WTC11 (cell line): ENCODE data around the gene OR5D13. TPM values are rescaled to one million over a fixed set of nuclear protein-coding genes. Genes with fewer than 3 reads are reported as not detected.

Experiments
- ATAC-seq: fragments of 200-7000 bp; cut with Tn5 transposase; 2 replicates; pipeline ENCODE4 v1.10.0; 2021; ENCODE audit warnings: mild to moderate bottlenecking, moderate library complexity
- CTCF ChIA-PET: fragments of 300-600 bp; sonication (Branson Sonifier 250); formaldehyde crosslinking; loops from one replicate; lab custom pipeline; 2021; ENCODE audit warnings: antibody characterized with exemption; lab: Charles Lee
- POLR2A ChIA-PET: fragments of 350-600 bp; sonication (Branson Sonifier 250); formaldehyde crosslinking; loops from one replicate; lab custom pipeline; 2021; ENCODE audit warnings: antibody characterized with exemption; lab: Charles Lee
- DNase-seq: peaks from one replicate; pipeline ENCODE4 v3.0.0; 2021; ENCODE audit warnings: low spot score
- H3K27ac Mint-ChIP-seq: 2 replicates; pipeline ENCODE4 v1.8.0; 2021; ENCODE audit warnings: mixed read lengths
- H3K27me3 Mint-ChIP-seq: 2 replicates; pipeline ENCODE4 v1.8.0; 2021; ENCODE audit warnings: low read depth, mild to moderate bottlenecking, moderate library complexity, mixed read lengths
- H3K36me3 Mint-ChIP-seq: 2 replicates; pipeline ENCODE4 v1.8.0; 2021; ENCODE audit warnings: mixed read lengths
- H3K4me1 Mint-ChIP-seq: 2 replicates; pipeline ENCODE4 v1.8.0; 2022; ENCODE audit warnings: mixed read lengths
- H3K4me3 Mint-ChIP-seq: 2 replicates; pipeline ENCODE4 v1.8.0; 2021; ENCODE audit warnings: mild to moderate bottlenecking, moderate library complexity, mixed read lengths
- H3K9me3 Mint-ChIP-seq: 2 replicates; pipeline ENCODE4 v1.8.0; 2021; ENCODE audit warnings: mixed read lengths
- HMGA2 ChIP-seq: fragments of 250-450 bp; sonication (Bioruptor Pico); IDR thresholded peaks from 2 replicates; pipeline ENCODE4 v1.4.0; 2021; ENCODE audit warnings: mild to moderate bottlenecking, moderate library complexity
- KAT7 ChIP-seq: sonication (generic); formaldehyde crosslinking; IDR thresholded peaks from 2 replicates; pipeline ENCODE4 v1.8.1; 2023; ENCODE audit warnings: missing genetic modification reagents, mild to moderate bottlenecking, borderline replicate concordance
- total RNA-seq: library from RNA; stranded (reverse); gene quantifications from 3 replicates; pipeline ENCODE4 v1.2.3, GENCODE V29; 2021

Gene OR5D13
- total RNA-seq, 1 experiment from 2014 or later = not detected

- TF ChIP-seq HMGA2 (CRISPR knock-in tag) (no peak), KAT7 (CRISPR knock-in tag) (no peak)
- ATAC-seq = no peak
- H3K4me1 Mint-ChIP-seq = no peaks in the 10 kb centered on the region
- no peak for DNase-seq
- H3K9me3 Mint-ChIP-seq = peaks cover 78% of the 10 kb centered on the region
- POLR2A ChIA-PET = no interaction called here
- H3K27me3 Mint-ChIP-seq = peaks cover 11% of the 10 kb centered on the region
- H3K36me3 Mint-ChIP-seq = peaks cover 65% of the 10 kb centered on the region
- no peak within 1 kb of the TSS for H3K4me3 Mint-ChIP-seq
- H3K27ac Mint-ChIP-seq = no peak within 1 kb of the TSS
- CTCF ChIA-PET = no interaction called here
Measured at GRCh38 chr11:55819330-55819729, 46.1 kb downstream of the OR5D13 start, which contains the start of gene OR5D18. Gene OR5D18, plus strand, starts transcription at chr11:55819630. Its CDS starts 0 bp downstream, at chr11:55819630.

Other genes starting within 250 kb of the OR5D13 start
- gene OR4C15, start 219.0 kb upstream of the OR5D13 start, total RNA-seq = not detected in 3 replicates
- not detected in 3 replicates for gene OR4C16, start 201.3 kb upstream of the OR5D13 start, total RNA-seq
- not detected in 3 replicates for gene OR4C11, start 165.8 kb upstream of the OR5D13 start, total RNA-seq
- gene OR4P4, start 138.3 kb upstream of the OR5D13 start, total RNA-seq = not detected in 3 replicates
- not detected in 3 replicates for gene OR4S2, start 125.1 kb upstream of the OR5D13 start, total RNA-seq
- not detected in 3 replicates for gene OR4C6, start 111.2 kb upstream of the OR5D13 start, total RNA-seq
- gene OR5D14, start 22.1 kb downstream of the OR5D13 start, total RNA-seq = not detected in 3 replicates
- gene OR5L1, start 37.9 kb downstream of the OR5D13 start, total RNA-seq = not detected in 3 replicates
- not detected in 3 replicates for gene OR5D18, start 46.2 kb downstream of the OR5D13 start, total RNA-seq
- not detected in 3 replicates for gene OR5L2, start 53.8 kb downstream of the OR5D13 start, total RNA-seq
- not detected in 3 replicates for gene OR5D16, start 65.3 kb downstream of the OR5D13 start, total RNA-seq
- gene TRIM51, start 109.9 kb downstream of the OR5D13 start, total RNA-seq = not detected in 3 replicates
- not detected in 3 replicates for gene OR5W2, start 141.1 kb downstream of the OR5D13 start, total RNA-seq
- gene OR5I1, start 163.0 kb downstream of the OR5D13 start, total RNA-seq = not detected in 3 replicates
- 0.16 TPM in 1 of 3 replicates, not detected in the others for gene OR10AG1, start 196.5 kb downstream of the OR5D13 start, total RNA-seq
- gene OR5F1, start 221.2 kb downstream of the OR5D13 start, total RNA-seq = not detected in 3 replicates